GM23338 (cell line): ENCODE results near the gene SYNCRIP. TPM values are rescaled to one million over a fixed set of nuclear protein-coding genes. Genes with fewer than 3 reads are reported as not detected.
A peak's percentile ranks its signal among the peaks of the same experiment; 100 is the strongest.

Experiments used
- ATAC-seq: fragments of 200-7000 bp; cut with Tn5 transposase; 3 replicates; pipeline ENCODE4 v1.9.1; 2020
- DNase-seq: peaks from one replicate; pipeline ENCODE4 v3.0.0-alpha.2; 2015; ENCODE audit warnings: low spot score
- H2AFZ ChIP-seq: fragments of 200-600 bp; sonication (generic); 2 replicates; pipeline ENCODE4 v1.8.0; 2016; ENCODE audit warnings: antibody characterized with exemption, mild to moderate bottlenecking, moderate library complexity
- H3F3A ChIP-seq: fragments of 200-600 bp; sonication (generic); replicated peaks from 2 replicates; pipeline ENCODE4 v1.8.0; 2017; ENCODE audit warnings: antibody characterized with exemption, mixed run types, low read depth
- H3K27ac ChIP-seq: fragments of 200-600 bp; sonication (generic); 2 replicates; pipeline ENCODE4 v1.6.1; 2016; ENCODE audit warnings: low read depth
- H3K27me3 ChIP-seq: fragments of 200-600 bp; sonication (generic); 2 replicates; pipeline ENCODE4 v1.8.0; 2016; ENCODE audit warnings: mild to moderate bottlenecking, mixed run types, moderate library complexity; ENCODE audit not compliant: insufficient read depth
- H3K36me3 ChIP-seq: fragments of 200-600 bp; sonication (generic); 2 replicates; pipeline ENCODE4 v1.8.0; 2016; ENCODE audit warnings: mild to moderate bottlenecking; ENCODE audit not compliant: insufficient read depth
- H3K4me1 ChIP-seq: fragments of 200-600 bp; sonication (generic); 2 replicates; pipeline ENCODE4 v1.8.0; 2016; ENCODE audit warnings: mild to moderate bottlenecking, moderate library complexity; ENCODE audit not compliant: insufficient read depth
- H3K4me2 ChIP-seq: fragments of 200-600 bp; sonication (generic); 2 replicates; pipeline ENCODE4 v1.7.1; 2017; ENCODE audit warnings: mixed run types
- H3K4me3 ChIP-seq: fragments of 200-600 bp; sonication (generic); 2 replicates; pipeline ENCODE4 v1.6.1; 2016; ENCODE audit warnings: mixed run types
- H3K79me2 ChIP-seq: fragments of 200-600 bp; sonication (generic); replicated peaks from 2 replicates; pipeline ENCODE4 v1.8.0; 2017; ENCODE audit warnings: mild to moderate bottlenecking; ENCODE audit not compliant: insufficient read depth
- H3K9me2 ChIP-seq: fragments of 200-600 bp; sonication (generic); 2 replicates; pipeline ENCODE4 v1.8.0; 2017; ENCODE audit not compliant: insufficient read depth
- H4K20me1 ChIP-seq: fragments of 200-600 bp; sonication (generic); replicated peaks from 2 replicates; pipeline ENCODE4 v1.8.0; 2017; ENCODE audit warnings: mild to moderate bottlenecking; ENCODE audit not compliant: insufficient read depth
- H3K27ac Mint-ChIP-seq: 2 replicates; pipeline ENCODE4 v1.8.0; 2020; ENCODE audit warnings: inconsistent platforms, mild to moderate bottlenecking, moderate library complexity, mixed read lengths
- H3K27me3 Mint-ChIP-seq: 3 replicates; pipeline ENCODE4 v1.8.0; 2022; ENCODE audit warnings: low read depth, mild to moderate bottlenecking, moderate library complexity, mixed read lengths, inconsistent platforms; ENCODE audit not compliant: insufficient read depth, poor library complexity
- H3K36me3 Mint-ChIP-seq: 3 replicates; pipeline ENCODE4 v1.8.0; 2021; ENCODE audit warnings: low read depth, mild to moderate bottlenecking, inconsistent platforms, moderate library complexity, mixed read lengths
- H3K4me1 Mint-ChIP-seq: 3 replicates; pipeline ENCODE4 v1.8.0; 2020; ENCODE audit warnings: mild to moderate bottlenecking, inconsistent platforms, mixed read lengths
- H3K4me3 Mint-ChIP-seq: 3 replicates; pipeline ENCODE4 v1.8.0; 2021; ENCODE audit warnings: moderate library complexity, mild to moderate bottlenecking, inconsistent platforms, mixed read lengths
- H3K9me3 Mint-ChIP-seq: 3 replicates; pipeline ENCODE4 v1.8.0; 2020; ENCODE audit warnings: moderate library complexity, mild to moderate bottlenecking, inconsistent platforms, mixed read lengths
- CREB1 ChIP-seq: fragments of 250-450 bp; sonication (Bioruptor Pico); IDR thresholded peaks from 2 replicates; pipeline ENCODE4 v1.5.0; 2020; ENCODE audit warnings: low read depth, mild to moderate bottlenecking, moderate library complexity
- ETS1 ChIP-seq: IDR thresholded peaks from 2 replicates; pipeline ENCODE4 v1.6.1; 2016; ENCODE audit warnings: antibody characterized with exemption
- EZH2 ChIP-seq: fragments of 200-600 bp; sonication (generic); IDR thresholded peaks from one replicate; pipeline ENCODE4 v1.8.0; 2017; ENCODE audit warnings: antibody characterized with exemption, mild to moderate bottlenecking, low read depth; ENCODE audit not compliant: unreplicated experiment
- EZH2phosphoT487 ChIP-seq: fragments of 200-600 bp; sonication (generic); IDR thresholded peaks from one replicate; pipeline ENCODE4 v1.8.1; 2018; ENCODE audit warnings: antibody characterized with exemption; ENCODE audit not compliant: unreplicated experiment
- JUNB ChIP-seq: IDR thresholded peaks from one replicate; pipeline ENCODE4 v1.6.1; 2016; ENCODE audit warnings: antibody characterized with exemption; ENCODE audit not compliant: unreplicated experiment
- NANOG ChIP-seq: IDR thresholded peaks from 2 replicates; pipeline ENCODE4 v1.6.1; 2016; ENCODE audit warnings: antibody characterized with exemption, borderline replicate concordance
- POLR2AphosphoS5 ChIP-seq: IDR thresholded peaks from 2 replicates; pipeline ENCODE4 v1.6.1; 2016; ENCODE audit warnings: antibody characterized with exemption, low read depth
- REST ChIP-seq: IDR thresholded peaks from one replicate; pipeline ENCODE4 v1.6.1; 2018; ENCODE audit warnings: antibody characterized with exemption; ENCODE audit not compliant: unreplicated experiment
- STAT1 ChIP-seq: IDR thresholded peaks from one replicate; pipeline ENCODE4 v1.6.1; 2016; ENCODE audit warnings: antibody characterized with exemption; ENCODE audit not compliant: unreplicated experiment
- ZNF114 ChIP-seq: fragments of 250-450 bp; sonication (Bioruptor Pico); IDR thresholded peaks from 2 replicates; pipeline ENCODE4 v1.5.0; 2020; ENCODE audit warnings: mild to moderate bottlenecking, moderate library complexity
- ZNF331 ChIP-seq: fragments of 250-450 bp; sonication (Bioruptor Pico); IDR thresholded peaks from 2 replicates; pipeline ENCODE4 v1.5.0; 2020; ENCODE audit warnings: low read depth, mild to moderate bottlenecking, moderate library complexity
- ZNF462 ChIP-seq: fragments of 250-450 bp; sonication (Bioruptor Pico); IDR thresholded peaks from 2 replicates; pipeline ENCODE4 v1.5.0; 2020; ENCODE audit warnings: mild to moderate bottlenecking, moderate library complexity
- polyA plus RNA-seq: library from polyadenylated mRNA; unstranded; fragments of >200 nt; fragmentation: Nextera tagmentation; extraction: Ambion mirVana; gene quantifications from 2 replicates; pipeline ENCODE4 v1.2.1, GENCODE V29; 2016
- total RNA-seq: library from RNA; depleted of rRNA; stranded (reverse); fragments of >200 nt; shearing (Covaris generic); gene quantifications from 2 replicates; pipeline ENCODE4 v1.2.3, GENCODE V29; 2014
- TF ChIP-seq, protein P1 (sequence below), 2 experiments: fragments of 200-600 bp in 1 of 2; sonication (generic) in 1 of 2; conservative IDR thresholded peaks; 2 replicates each; pipeline versions ENCODE4 v1.5.1 to v1.6.1; 2016 to 2017; ENCODE audit warnings: antibody characterized with exemption in 2 of 2, low read depth in 2 of 2, mild to moderate bottlenecking in 2 of 2, moderate library complexity in 1 of 2

Gene SYNCRIP
- total and polyA plus RNA-seq, 2 experiments from 2014 or later, result 163 to 164 TPM

GRCh38 chr6:85592033-85592432 lies 50.7 kb downstream of the SYNCRIP start:
- Histone ChIP-seq H3K27me3 (peaks cover 15% of the 10 kb centered on the region; the same call in 1 of the 2 replicates), H3F3A (peaks cover 7% of the 10 kb centered on the region; the same call in 1 of the 2 replicates), H3K9me2 (peaks cover 2% of the 10 kb centered on the region; the same call in 1 of the 2 replicates), H3K36me3 (no peaks in the 10 kb centered on the region; the same call in 1 of the 2 replicates), H4K20me1 (no peaks in the 10 kb centered on the region), H2AFZ (no peak overlapping the region), H3K4me1 (no peaks in the 10 kb centered on the region), H3K4me3 (peak overlapping the region; percentile 88; the same call in 1 of the 2 replicates), H3K79me2 (peaks cover 48% of the 10 kb centered on the region), H3K27ac (no peak overlapping the region), H3K4me2 (no peak overlapping the region)
- DNase-seq, result no peak
- Mint-ChIP-seq H3K27me3 (peaks cover 11% of the 10 kb centered on the region), H3K27ac (no peak overlapping the region), H3K4me3 (peak overlapping the region; percentile 95), H3K36me3 (peaks cover 2% of the 10 kb centered on the region; the same call in 2 of the 3 replicates), H3K4me1 (peaks cover 5% of the 10 kb centered on the region), H3K9me3 (peaks cover 3% of the 10 kb centered on the region; the same call in 2 of the 3 replicates)
- TF ChIP-seq EZH2phosphoT487 (no peak), EZH2 (no peak), ZNF114 (no peak), CREB1 (CRISPR knock-in tag) (no peak), STAT1 (no peak), ETS1 (no peak), NANOG (no peak), ZNF331 (CRISPR knock-in tag) (no peak), POLR2AphosphoS5 (no peak), JUNB (no peak), REST (no peak), ZNF462 (CRISPR knock-in tag) (no peak)
- TF ChIP-seq, protein P1, sequence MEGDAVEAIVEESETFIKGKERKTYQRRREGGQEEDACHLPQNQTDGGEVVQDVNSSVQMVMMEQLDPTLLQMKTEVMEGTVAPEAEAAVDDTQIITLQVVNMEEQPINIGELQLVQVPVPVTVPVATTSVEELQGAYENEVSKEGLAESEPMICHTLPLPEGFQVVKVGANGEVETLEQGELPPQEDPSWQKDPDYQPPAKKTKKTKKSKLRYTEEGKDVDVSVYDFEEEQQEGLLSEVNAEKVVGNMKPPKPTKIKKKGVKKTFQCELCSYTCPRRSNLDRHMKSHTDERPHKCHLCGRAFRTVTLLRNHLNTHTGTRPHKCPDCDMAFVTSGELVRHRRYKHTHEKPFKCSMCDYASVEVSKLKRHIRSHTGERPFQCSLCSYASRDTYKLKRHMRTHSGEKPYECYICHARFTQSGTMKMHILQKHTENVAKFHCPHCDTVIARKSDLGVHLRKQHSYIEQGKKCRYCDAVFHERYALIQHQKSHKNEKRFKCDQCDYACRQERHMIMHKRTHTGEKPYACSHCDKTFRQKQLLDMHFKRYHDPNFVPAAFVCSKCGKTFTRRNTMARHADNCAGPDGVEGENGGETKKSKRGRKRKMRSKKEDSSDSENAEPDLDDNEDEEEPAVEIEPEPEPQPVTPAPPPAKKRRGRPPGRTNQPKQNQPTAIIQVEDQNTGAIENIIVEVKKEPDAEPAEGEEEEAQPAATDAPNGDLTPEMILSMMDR (conservative IDR thresholded peaks at IDR 0.05; ENCODE audit: low read depth in 2 of 2), result no peak
- ATAC-seq, result no peak
